ENCODE data around the gene RFX7.
A peak's percentile ranks its signal among the peaks of the same experiment; 100 is the strongest.

DNA sequence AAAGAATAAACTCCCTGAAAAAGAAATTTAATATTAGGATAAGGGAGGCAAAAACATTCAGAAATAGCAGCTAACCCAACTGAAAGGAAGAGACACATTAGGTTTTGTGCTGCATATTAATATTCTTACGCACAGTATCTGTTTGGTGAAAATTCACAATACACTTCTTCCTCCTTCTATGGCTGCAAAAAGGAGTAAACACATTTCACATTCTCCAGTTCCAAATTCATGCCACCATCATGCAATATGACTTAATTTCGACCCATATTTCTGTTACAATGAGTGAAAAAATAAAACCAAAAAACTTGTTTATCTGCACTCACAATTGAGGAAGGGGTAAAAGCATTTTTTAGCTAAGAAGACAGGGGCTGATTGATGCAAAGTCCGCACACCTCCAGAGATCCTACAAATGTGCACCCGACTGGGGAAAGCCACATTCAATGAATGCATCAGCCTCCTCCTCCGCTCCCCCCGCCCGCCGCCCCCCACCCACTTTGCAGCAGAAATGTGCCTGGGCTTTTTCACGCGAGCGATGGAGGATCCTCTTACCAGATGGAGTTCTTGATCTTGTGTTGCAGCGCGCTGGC, 1.0 kb downstream of the RFX7 start:
- TF ChIP-seq POLR2A (IDR thresholded peaks at IDR 0.05; ENCODE audit: low read depth, low read length) (peak; percentile 3; the same call in 1 of the 2 replicates), TAF1 (IDR thresholded peaks at IDR 0.05; ENCODE audit: borderline replicate concordance, low read depth, low read length) (no peak)

Measured in GM12892 (cell line).